HepG2 (cell line): Measurements from ENCODE around the gene ZSWIM9. TPM values are rescaled to one million over a fixed set of nuclear protein-coding genes. Genes with fewer than 3 reads are reported as not detected.

Experiments used
- ASH2L ChIP-seq: fragments of 300-600, 200-600 bp; sonication (generic); IDR thresholded peaks from 2 replicates; pipeline ENCODE4 v1.7.0; 2017; ENCODE audit warnings: low read depth, mild to moderate bottlenecking, moderate library complexity, mixed read lengths, low read length; ENCODE audit not compliant: insufficient read length
- CTCF ChIP-seq: sonication (generic); formaldehyde crosslinking; IDR thresholded peaks from 2 replicates; pipeline ENCODE4 v1.5.0; 2020; ENCODE audit warnings: mild to moderate bottlenecking, missing genetic modification reagents, moderate library complexity
- DMAP1 ChIP-seq: IDR thresholded peaks from 2 replicates; pipeline ENCODE4 v1.6.1; 2016
- FOXJ3 ChIP-seq: sonication (generic); formaldehyde crosslinking; IDR thresholded peaks from 2 replicates; pipeline ENCODE4 v1.4.0; 2020; ENCODE audit warnings: missing genetic modification reagents, mild to moderate bottlenecking, borderline replicate concordance
- GZF1 ChIP-seq: sonication (generic); formaldehyde crosslinking; IDR thresholded peaks from 2 replicates; pipeline ENCODE4 v1.5.1; 2020; ENCODE audit warnings: mild to moderate bottlenecking, missing genetic modification reagents
- IRF2 ChIP-seq: IDR thresholded peaks from 2 replicates; pipeline ENCODE4 v1.6.1; 2018; ENCODE audit warnings: missing genetic modification reagents, missing compliant biosample characterization
- JUND ChIP-seq: sonication (generic); formaldehyde crosslinking; IDR thresholded peaks from 2 replicates; pipeline ENCODE4 v1.8.0; 2022; ENCODE audit warnings: mild to moderate bottlenecking, missing genetic modification reagents
- LRRFIP1 ChIP-seq: sonication (generic); formaldehyde crosslinking; conservative IDR thresholded peaks from 2 replicates; pipeline ENCODE4 v1.4.0; 2020; ENCODE audit warnings: missing genetic modification reagents
- NKX3-1 ChIP-seq: sonication (generic); formaldehyde crosslinking; IDR thresholded peaks from 2 replicates; pipeline ENCODE4 v1.5.0; 2020; ENCODE audit warnings: missing genetic modification reagents
- RCOR2 ChIP-seq: IDR thresholded peaks from 2 replicates; pipeline ENCODE4 v1.6.1; 2016; ENCODE audit warnings: missing biosample characterization, missing genetic modification reagents
- SP4 ChIP-seq: sonication (generic); formaldehyde crosslinking; IDR thresholded peaks from 2 replicates; pipeline ENCODE4 v1.8.1; 2023; ENCODE audit warnings: mild to moderate bottlenecking, missing genetic modification reagents
- TBX2 ChIP-seq: sonication (generic); formaldehyde crosslinking; IDR thresholded peaks from 2 replicates; pipeline ENCODE4 v1.5.0; 2020; ENCODE audit warnings: missing genetic modification reagents, mild to moderate bottlenecking, borderline replicate concordance
- TFDP2 ChIP-seq: sonication (generic); formaldehyde crosslinking; IDR thresholded peaks from 2 replicates; pipeline ENCODE4 v1.4.0; 2020; ENCODE audit warnings: missing genetic modification reagents
- TOE1 ChIP-seq: sonication (generic); formaldehyde crosslinking; IDR thresholded peaks from 2 replicates; pipeline ENCODE4 v1.4.0; 2020; ENCODE audit warnings: mild to moderate bottlenecking, missing genetic modification reagents
- ZBTB38 ChIP-seq: sonication (generic); formaldehyde crosslinking; IDR thresholded peaks from 2 replicates; pipeline ENCODE4 v1.5.1; 2020; ENCODE audit warnings: mild to moderate bottlenecking, missing genetic modification reagents
- ZFP82 ChIP-seq: sonication (generic); formaldehyde crosslinking; IDR thresholded peaks from 2 replicates; pipeline ENCODE4 v1.5.1; 2020; ENCODE audit warnings: mild to moderate bottlenecking, missing genetic modification reagents, borderline replicate concordance
- ZNF263 ChIP-seq: sonication (generic); formaldehyde crosslinking; IDR thresholded peaks from 2 replicates; pipeline ENCODE4 v1.4.0; 2020; ENCODE audit warnings: missing genetic modification reagents
- ZNF282 ChIP-seq: fragments of 450-650 bp; IDR thresholded peaks from 2 replicates; pipeline ENCODE4 v1.6.1; 2018; ENCODE audit not compliant: partially characterized antibody
- ZNF317 ChIP-seq: sonication (generic); formaldehyde crosslinking; IDR thresholded peaks from 2 replicates; pipeline ENCODE4 v1.5.0; 2020; ENCODE audit warnings: mild to moderate bottlenecking, missing genetic modification reagents
- ZNF337 ChIP-seq: sonication (generic); formaldehyde crosslinking; IDR thresholded peaks from 2 replicates; pipeline ENCODE4 v1.5.1; 2020; ENCODE audit warnings: missing genetic modification reagents, low read depth, mild to moderate bottlenecking, borderline replicate concordance
- ZNF484 ChIP-seq: sonication (generic); formaldehyde crosslinking; IDR thresholded peaks from 2 replicates; pipeline ENCODE4 v1.5.1; 2020; ENCODE audit warnings: mild to moderate bottlenecking, low read depth, missing genetic modification reagents, borderline replicate concordance
- ZNF598 ChIP-seq: sonication (generic); formaldehyde crosslinking; IDR thresholded peaks from 2 replicates; pipeline ENCODE4 v1.5.1; 2020; ENCODE audit warnings: mild to moderate bottlenecking, missing genetic modification reagents, borderline replicate concordance
- ZNF616 ChIP-seq: sonication (generic); formaldehyde crosslinking; IDR thresholded peaks from 2 replicates; pipeline ENCODE4 v1.5.0; 2020; ENCODE audit warnings: low read depth, mild to moderate bottlenecking, missing genetic modification reagents
- ZNF652 ChIP-seq: IDR thresholded peaks from 2 replicates; pipeline ENCODE4 v1.6.1; 2016; ENCODE audit warnings: low read depth, borderline replicate concordance
- ZNF737 ChIP-seq: sonication (generic); formaldehyde crosslinking; IDR thresholded peaks from 2 replicates; pipeline ENCODE4 v1.5.0; 2020; ENCODE audit warnings: missing genetic modification reagents, mild to moderate bottlenecking, borderline replicate concordance
- polyA plus RNA-seq, 8 experiments: library from polyadenylated mRNA; depleted of rRNA in 3 of 8; stranded (reverse) in 7 of 8; unstranded in 1 of 8; fragments of >200 nt; fragmentation: Illumina TruSeq in 4 of 8; extraction: Trizol in 4 of 8; gene quantifications; 2 replicates each; pipeline versions ENCODE4 v1.2.1 to v1.2.3, GENCODE V29; 2011 to 2016; ENCODE audit warnings: low read depth in 4 of 8, missing spikeins in 1 of 8, mixed read lengths in 1 of 8; ENCODE audit not compliant: insufficient read depth in 1 of 8
- total RNA-seq, 5 experiments: library from RNA; depleted of rRNA; stranded (reverse); fragments of >200 nt; fragmentation: Illumina TruSeq; extraction: Trizol; gene quantifications; 2 replicates each; pipeline ENCODE4 v1.2.3, GENCODE V29; 2016; ENCODE audit warnings: low read depth in 1 of 5

Gene ZSWIM9
- total and polyA plus RNA-seq, 2 of the 13 experiments (the other 11 are each of a cell fraction or from before 2014, with no cell fraction given): 0.18 to 1.1 TPM

- TF ChIP-seq ZNF652 (CRISPR knock-in tag) (no peak), ZNF598 (CRISPR knock-in tag) (0 out of 2 replicates have a peak, but pooled peaks have one; percentile 67), ZFP82 (CRISPR knock-in tag) (no peak), ZNF317 (CRISPR knock-in tag) (no peak; the same call in 1 of the 2 replicates), ZNF282 (no peak), GZF1 (CRISPR knock-in tag) (no peak), TBX2 (no peak; the same call in 1 of the 2 replicates), LRRFIP1 (no peak), ZBTB38 (CRISPR knock-in tag) (peak; percentile 51; the same call in 1 of the 2 replicates), TFDP2 (CRISPR knock-in tag) (peak; percentile 97), RCOR2 (CRISPR knock-in tag) (0 out of 2 replicates have a peak, but pooled peaks have one; percentile 3), ZNF484 (CRISPR knock-in tag) (no peak), TOE1 (CRISPR knock-in tag) (no peak), SP4 (CRISPR knock-in tag) (peak; percentile 73), ZNF737 (CRISPR knock-in tag) (no peak), ZNF337 (no peak), ASH2L (peak; percentile 47), JUND (CRISPR knock-in tag) (no peak), NKX3-1 (CRISPR knock-in tag) (no peak), FOXJ3 (CRISPR knock-in tag) (peak; percentile 64; the same call in 1 of the 2 replicates), ZNF616 (CRISPR knock-in tag) (0 out of 2 replicates have a peak, but pooled peaks have one; percentile 67), ZNF263 (CRISPR knock-in tag) (peak; percentile 57; the same call in 1 of the 2 replicates), CTCF (CRISPR knock-in tag) (peak; percentile 37; the same call in 1 of the 2 replicates), IRF2 (CRISPR knock-in tag) (peak; percentile 57; the same call in 1 of the 2 replicates), DMAP1 (CRISPR knock-in tag) (no peak)
These were observed 33.5 kb downstream of the ZSWIM9 start (continued) for GRCh38 chr19:48203794-48204628.
